NCI-H187 (cell line): ENCODE measurements around the gene ERCC2.
"Not testable (repeated sequence)": the region's sequence is repeated elsewhere in the genome, so short reads cannot be mapped to it uniquely, and the experiment has no call there.

Experiments used
- DNase-seq, 2 experiments: peaks; one replicate each; lab custom pipeline; 2025; lab: John Stamatoyannopoulos, UW

The ERCC2 gene

DNA sequence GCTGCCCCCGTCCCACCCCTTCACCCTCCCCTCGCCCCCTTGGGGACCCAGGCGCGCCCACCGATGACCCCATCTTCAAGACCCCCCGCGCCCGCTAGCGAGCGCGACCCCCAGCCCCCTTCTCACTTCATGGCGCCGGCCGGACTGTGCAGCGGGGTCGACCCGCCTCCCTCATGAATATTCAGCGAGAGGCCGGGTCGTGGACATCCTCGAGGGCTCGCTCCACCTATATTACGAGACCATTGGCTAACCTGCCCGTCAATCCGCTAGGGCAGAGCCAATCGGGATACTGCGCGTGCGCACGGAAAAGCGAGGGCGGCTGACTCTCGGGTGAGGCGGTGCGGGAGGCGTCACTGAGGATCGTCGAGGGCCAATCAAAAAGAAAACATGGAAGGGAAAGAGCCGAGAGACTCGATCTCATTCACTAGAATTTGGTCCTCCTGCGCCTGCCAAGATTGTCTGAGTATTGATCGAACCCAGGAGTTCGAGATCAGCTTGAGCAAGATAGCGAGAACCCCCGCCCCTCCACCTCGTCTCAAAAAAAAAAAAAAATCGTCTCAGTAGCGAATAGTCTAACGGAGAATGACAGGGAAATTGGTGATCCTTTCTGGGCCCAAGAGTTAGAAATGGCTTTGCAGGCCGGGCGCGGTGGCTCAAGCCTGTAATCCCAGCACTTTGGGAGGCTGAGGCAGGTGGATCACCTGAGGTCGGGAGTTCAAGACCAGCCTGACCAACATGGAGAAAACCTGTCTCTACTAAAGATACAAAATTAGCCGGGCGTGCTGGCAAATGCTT is at the start of gene ERCC2:
Gene ERCC2 (minus strand): TSS at position 164 of the 795 bp plus-strand sequence. CDS start 33 bp downstream, at position 131.
- peak; percentile 97 to 99 for DNase-seq

DNA sequence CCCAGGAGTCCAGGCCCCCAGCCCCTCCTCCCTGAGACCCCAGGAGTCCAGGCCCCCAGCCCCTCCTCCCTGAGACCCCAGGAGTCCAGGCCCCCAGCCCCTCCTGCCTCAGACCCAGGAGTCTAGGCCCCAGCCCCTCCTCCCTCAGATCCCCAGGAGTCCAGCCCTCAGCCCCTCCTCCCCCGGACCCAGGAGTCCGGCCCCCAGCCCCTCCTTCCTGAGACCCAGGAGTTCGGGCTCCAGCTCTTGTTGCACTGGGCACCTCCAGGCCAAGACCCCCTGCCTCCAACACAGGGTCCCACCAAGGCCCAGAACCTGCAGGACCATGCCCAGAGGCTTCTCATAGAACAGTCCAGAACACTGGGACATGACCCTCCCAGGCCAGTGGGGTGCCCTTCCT is 49.5 kb upstream of the ERCC2 start:
- DNase-seq = no peak

DNA sequence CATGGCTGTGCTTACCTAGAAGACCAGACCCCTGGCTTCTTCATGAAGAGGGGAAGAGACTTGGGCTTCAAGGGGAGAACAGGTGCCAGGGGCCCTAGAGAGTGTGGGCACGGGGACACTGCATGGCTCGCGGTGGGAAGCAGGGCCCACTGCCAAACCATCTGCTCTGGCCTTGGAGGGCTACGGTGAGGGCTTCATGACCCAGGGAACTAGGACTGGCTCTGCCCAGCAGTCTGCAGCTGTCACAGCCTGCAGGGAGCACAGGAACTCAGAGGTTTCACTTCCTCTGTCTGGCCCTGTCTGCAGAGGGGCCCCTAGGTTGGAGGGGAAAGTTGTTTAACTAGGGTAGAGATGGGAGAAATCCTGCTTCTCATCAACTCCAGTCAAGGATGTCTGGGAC is 49.0 kb upstream of the ERCC2 start:
- no peak for DNase-seq

DNA sequence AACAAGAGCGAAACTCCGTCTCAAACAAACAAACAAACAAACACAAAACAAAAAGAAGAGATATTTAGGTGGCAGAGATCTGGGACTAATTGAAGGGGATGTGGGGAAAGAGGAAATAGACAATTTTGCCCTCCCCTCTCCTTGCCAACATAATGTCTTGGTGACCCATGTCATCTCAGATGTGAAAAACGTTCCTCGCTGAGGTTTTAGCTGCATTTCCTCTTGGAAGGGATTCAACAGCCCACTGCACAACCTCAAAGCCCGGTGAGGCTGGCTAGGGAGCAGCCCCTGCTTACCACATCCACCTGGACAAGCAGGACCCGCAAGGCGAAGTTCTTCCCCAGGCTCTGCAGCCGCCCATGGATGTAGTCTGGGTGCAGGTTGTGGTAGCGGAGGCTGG is 48.4 kb upstream of the ERCC2 start:
- no peak for DNase-seq

DNA sequence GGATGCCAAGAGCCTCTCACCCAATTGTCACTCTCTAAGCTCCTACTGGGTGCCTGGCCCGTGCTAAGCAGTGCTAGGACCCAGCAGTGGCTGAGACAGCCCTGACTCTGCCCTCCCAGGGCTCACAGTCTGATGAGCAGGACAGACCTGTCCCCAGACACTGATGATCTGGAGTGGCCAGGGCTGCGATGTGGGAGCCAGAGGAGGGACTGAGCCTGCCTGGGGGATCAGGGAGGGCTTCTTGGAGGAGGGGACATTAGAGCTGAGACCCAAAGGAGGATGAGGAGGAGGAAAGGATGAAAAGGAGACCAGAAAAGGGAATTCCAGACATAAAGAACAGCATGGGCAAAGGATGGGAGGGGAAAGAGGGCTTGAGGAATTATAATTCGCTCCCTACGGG is 46.8 kb upstream of the ERCC2 start:
- DNase-seq = no peak

DNA sequence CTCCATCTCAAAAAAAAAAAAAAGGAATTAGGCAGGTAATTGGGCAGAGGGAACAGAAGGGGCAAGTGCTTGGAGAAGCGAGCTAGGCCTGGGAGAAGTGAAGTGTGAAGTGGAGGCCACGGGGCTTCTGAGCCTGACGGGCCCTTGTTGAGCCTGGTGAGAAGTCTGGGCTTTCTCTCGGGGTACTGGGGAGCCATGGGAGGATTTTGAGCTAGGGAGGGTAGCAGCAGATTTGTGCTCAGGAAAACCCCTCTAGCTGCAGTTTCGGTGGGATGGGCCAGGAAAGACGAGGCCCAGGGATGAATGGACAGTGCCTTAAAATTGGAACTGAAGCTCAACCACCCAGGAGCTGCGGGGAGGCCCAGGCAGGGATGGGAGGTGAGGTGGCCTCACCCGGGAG is 44.1 kb upstream of the ERCC2 start:
- DNase-seq = no peak

DNA sequence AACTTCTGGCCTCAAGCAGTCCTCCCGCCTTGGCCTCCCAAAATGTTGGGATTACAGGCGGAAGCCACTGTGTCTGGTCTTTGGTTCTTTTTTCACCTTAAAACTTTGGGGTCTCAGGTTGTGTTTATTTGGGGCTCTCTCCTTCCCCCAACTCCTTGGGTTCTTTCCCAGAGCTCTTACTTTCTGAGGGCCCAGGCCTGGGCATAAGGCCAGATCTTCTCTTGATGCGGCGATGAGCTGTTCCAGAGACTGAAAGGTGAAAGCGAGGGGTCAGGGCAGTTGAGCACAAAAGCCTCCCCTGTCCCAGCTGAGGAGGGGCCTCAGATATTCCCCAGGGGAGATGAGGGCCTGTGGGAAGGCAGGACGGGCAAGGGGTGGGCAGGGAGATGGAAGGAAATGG is 43.1 kb upstream of the ERCC2 start:
- DNase-seq = no peak

DNA sequence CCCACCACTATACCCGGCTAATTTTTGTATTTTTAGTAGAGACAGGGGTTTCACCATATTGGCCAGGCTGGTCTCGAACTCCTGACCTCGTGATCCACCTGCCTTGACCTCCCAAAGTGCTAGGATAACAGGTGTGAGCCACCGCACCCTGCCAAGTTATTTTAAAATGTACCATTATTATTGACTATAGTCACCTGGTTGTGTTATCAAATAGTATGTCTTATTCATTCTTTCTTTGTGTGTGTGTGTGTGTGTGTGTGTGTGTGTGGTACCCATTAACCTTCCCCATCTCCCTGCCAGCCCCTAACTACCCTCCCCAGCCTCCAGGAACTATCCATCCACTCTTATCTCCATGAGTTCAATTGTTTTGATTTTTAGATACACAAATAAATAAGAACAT is 40.0 kb upstream of the ERCC2 start:
- DNase-seq = not testable (repeated sequence)

DNA sequence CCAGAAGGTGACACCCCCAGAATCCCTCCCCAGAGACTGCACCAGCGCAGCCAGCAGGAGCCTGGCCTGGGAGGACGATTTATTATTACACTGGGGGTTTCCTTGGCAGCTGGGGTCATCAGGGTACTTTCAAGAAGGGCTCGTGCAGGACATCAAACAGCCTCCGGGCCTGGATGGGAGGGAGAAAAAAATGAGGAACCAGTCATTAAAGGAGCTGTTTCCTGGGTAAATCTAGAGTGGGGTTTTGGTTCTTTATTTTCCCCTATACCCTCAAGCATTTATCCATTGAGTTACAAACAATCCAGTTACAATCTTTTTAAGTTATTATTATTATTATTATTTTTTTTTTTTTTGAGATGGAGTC is 39.2 kb upstream of the ERCC2 start:
- DNase-seq = no peak

DNA sequence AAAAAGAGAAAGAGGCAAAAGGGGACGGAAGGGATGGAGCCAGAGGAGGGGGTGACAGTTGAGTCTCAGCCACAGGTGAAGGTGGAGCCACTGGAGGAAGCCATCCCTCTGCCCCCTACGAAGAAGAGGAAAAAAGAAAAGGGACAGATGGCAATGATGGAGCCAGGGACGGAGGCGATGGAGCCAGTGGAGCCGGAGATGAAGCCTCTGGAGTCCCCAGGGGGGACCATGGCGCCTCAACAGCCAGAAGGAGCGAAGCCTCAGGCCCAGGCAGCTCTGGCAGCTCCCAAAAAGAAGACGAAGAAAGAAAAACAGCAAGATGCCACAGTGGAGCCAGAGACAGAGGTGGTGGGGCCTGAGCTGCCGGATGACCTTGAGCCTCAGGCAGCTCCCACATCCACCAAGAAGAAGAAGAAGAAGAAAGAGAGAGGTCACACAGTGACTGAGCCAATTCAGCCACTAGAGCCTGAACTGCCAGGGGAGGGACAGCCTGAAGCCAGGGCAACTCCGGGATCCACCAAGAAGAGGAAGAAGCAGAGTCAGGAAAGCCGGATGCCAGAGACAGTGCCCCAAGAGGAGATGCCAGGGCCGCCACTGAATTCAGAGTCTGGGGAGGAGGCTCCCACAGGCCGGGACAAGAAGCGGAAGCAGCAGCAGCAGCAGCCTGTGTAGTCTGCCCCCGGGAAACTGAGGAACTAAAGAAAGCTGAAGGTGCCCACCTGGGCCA is 38.6 kb upstream of the ERCC2 start:
- no peak for DNase-seq

DNA sequence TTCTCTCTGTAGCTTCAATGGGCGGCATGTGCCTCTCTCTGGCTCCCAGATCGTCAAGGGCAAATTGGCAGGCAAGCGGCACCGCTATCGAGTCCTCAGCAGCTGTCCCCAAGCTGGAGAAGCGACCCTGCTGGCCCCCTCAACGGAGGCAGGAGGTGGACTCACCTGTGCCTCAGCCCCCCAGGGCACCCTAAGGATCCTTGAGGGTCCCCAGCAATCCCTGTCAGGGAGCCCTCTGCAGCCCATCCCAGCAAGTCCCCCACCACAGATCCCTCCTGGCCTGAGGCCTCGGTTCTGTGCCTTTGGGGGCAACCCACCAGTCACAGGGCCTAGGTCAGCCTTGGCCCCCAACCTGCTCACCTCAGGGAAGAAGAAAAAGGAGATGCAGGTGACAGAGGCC is 37.7 kb upstream of the ERCC2 start:
- no peak for DNase-seq

DNA sequence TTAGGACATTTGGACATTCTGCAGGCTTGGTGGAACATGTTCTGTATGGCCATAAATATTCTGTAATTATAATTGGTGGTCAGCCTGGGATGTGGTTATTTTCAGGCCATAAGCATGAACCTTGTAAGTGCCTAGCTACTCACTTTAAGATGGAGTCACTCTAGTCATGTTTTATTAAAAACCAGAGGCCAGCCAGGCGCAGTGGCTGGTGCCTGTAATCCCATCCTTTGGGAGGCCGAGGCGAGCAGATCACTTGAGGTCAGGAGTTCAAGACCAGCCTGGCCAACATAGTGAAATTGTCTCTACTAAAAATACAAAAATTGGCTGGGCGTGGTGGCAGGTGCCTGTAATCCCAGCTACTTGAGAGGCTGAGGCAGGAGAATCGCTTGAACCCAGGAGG is 37.2 kb upstream of the ERCC2 start:
- DNase-seq = not testable (repeated sequence)

DNA sequence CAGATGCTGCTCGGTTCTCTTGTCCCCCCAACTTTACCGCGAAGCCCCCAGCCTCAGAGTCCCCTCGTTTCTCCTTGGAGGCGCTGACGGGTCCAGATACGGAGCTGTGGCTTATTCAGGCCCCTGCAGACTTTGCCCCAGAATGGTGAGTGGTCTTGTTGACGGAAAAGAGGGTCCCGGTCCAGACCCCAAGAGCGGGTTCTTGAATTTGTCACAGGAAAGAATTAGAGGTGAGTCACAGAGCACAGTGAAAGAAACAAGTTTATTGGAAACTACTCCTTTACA is 36.7 kb upstream of the ERCC2 start:
- no peak for DNase-seq

DNA sequence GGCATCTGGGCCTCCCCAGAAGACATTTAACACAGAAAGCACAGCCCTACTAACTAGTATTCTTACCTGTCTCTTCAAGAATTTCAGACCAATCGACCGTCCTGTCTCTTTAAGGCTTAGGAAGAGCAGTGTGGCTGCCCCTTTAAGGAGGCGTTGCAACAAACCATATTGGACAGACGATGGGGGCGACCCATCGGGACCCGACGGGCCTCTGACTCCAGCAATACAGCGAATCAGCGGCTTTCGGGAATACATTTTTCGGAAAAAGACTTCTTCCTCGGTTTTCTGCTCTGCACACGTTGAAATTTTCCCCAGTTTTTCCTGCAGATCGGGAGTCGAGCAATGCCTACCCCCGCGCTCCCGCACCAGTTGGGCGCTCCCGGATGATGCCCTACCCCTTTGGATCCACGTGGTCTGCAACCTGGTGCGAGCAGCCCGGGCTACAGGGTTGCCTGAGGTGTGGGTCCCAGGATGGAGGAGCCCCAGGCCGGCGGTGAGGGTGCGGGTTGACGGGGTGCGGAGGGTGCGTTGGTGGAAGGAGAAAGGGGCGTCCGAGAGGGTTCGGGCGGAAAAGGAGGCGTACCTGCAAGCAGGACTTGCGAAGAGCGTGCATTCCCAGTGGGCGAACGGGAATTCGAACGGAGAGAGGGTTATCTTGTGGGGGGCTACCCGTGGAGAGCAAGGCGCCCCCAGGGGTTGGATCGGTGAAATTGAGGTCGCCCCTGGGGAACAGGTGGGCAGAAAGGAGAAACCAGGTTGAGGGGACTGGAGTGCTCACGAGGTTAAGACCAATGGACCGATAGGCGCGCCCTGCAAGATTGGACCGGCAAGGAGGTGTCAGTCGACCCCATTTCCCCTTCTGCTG is 36.1 kb upstream of the ERCC2 start, which contains the start of gene POLR1G:
Gene POLR1G (plus strand): TSS at position 419 of the 865 bp plus-strand sequence. CDS start 53 bp downstream, at position 472.
- DNase-seq = peak; percentile 75 to 100

DNA sequence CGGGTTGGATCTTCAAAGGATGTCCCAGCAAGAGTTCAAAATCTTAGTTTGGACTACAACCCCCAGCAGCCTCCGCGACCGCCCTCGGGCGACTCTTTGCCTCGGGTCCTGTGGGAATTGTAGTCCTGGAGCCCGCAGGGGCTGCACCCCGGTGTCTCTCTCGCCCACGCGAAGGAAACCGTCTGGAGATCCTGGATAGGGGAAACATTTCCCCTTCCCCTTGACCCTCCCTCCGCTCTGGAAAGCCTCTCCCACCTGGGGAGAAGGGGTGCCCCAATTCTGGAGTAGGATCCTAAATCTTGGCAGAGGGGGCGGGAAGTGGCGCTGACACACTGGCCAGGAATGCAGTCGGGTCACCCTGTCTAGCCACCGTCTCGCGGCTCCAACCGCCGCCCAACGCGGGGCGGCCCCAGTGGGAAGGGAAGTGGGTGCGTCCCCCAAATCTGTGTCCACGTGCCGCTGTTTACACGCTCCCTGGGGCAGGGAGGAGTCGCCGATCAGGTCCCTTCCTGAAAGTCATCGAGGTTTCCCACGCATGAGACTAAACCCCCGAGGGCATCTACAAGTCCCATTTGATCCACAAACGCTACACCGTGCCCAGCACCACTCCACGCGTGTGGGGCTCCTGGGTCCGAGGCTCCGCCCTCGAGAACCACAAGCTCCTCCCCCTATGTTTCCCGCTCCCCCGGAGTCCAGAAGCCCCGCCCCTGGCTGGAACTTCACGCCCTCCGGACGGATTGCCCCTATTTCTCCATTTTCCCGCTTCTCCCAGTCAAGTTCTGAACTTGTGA is 35.3 kb upstream of the ERCC2 start:
- peak; percentile 81 to 100 for DNase-seq

DNA sequence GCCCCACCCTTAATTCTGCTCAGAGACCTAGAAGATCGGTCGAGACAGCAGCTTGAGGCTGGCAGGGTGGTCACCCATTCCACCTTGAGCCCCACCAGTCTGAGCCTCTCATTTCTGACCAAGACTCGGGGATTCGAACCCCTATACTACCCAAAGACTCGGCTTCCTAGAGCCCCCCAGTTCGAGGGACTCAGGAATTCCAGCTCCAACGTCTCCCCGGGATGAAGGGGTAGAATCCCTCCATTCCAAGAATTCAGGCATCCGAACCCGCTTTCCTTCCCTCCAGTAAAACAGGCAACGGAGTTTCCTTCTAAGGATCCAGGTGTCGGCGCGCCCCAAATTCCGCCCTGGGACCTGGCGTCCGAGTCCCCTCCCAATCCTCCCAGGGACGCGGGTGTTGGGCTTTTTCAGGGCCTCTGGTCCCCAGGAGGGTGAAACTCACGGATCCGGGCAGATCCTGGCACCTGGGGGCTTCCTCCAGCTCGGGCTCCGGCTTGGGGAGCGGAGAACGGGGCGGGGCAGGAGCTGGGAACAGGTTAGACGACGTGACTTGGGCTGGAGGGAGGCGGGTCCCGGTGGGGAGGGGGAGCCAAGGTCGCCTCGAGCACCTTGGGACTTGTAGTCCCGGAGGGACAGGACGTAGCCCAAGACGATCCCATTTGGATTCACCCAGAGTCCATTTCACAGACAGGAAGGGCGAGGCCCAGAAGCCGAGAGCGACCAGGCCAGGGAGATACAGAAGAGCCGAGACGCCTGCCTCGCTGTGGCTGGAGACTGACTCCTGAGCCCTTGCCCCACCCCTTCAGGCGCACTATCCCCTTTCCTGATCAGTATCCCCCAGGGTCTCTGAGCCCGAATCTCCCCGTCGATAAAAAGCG is 34.4 kb upstream of the ERCC2 start, which contains the start of gene PPP1R13L:
Gene PPP1R13L (minus strand): TSS at position 513 of the 878 bp plus-strand sequence. CDS start 6,751 bp downstream, outside the sequence.
- DNase-seq = peak; percentile 71 to 73

DNA sequence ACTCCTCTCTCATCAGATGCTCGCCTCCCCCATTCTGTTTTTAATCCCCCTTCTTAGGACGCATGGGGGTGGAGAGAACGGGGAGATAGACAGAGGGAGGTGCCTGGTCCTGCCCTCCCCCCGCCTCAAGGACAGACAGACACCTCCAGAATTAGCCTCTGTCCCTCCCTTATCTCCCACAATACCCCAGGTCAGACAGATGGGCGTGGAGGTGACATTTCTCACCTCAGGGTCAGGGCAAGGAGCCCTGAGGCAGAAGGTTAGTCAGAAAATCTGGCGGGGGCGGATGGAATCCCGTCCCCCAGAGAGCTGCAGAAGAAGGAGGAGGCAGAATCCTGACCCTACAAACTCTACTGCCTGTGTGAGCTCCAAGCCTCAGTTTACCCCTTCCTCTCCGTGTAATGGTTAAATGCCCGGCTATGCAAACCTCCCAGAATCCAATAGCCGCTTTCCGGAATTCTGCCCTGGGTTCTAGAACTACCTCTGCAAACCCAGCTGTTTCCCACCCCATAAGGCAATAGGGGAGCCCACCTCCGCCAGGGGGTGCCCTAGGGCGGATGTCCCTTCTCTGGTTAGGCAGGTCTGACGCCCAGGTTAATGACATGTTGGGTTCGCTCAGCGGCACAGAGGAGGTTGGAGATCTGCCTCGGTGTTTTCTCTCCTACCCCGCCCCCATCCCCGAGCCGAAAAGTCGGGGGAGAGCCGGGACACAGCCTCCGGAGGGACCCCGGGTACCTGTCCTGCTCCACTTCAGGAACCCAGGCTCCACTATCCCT is 33.6 kb upstream of the ERCC2 start:
- DNase-seq = no peak

DNA sequence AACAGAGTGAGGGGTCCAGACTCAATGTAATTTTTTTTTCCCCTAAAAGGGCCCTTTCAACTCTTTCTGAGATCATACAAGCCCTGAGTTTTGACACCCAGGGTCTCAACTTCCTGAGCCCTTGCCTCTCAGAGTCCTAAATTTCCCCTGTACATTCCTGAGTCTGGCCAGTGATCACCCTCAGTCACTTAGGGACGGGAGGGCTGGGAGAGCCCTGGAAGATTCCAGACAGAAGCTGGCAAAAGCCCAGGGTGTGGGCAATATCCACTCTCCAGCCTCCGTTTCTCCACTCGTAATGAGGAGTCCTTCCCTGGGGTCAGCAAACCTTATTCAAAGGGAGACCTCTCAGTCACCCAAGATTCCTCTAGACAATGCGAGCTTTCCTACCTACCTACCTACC is 32.9 kb upstream of the ERCC2 start:
- DNase-seq = no peak

DNA sequence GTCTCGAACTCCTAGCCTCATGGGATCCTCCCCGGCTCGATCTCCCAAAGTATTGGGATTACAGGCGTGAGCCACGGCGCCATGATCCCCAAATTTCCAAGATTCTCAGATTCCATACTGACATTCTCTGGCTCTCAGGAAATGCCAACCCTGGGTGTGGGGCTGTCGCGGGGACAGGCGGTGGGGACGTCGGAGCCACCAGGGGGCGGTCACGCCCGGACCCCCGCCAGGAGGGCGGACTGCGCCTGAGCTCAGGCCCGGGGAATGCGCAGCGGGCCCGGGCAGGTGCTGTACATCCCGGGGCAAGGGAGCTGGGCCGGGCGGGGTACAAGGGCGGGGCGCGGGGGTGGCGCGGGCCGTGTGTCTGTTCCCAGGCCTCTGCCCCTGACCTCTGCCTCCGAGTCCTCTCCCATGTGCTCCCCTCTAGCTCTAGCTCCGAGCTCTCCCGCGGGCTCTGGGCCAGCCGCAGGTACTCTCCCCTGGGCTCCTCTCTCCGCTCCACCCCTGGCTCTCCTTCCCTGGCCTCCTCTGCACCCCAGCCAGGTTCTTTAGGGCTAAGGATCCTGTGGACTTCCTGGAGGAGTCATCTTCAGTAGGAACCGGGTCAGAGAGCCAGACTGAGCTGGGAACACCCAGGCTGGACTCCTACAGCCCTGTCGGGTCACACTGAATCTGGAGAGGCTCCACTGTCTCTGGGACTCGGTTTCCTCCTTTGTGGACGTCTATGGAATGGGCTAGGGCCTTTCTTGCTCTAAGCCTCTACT is 32.1 kb upstream of the ERCC2 start:
- DNase-seq = no peak
